BJ (cell line): Measurements from ENCODE around the gene KIF2A. TPM values are rescaled to one million over a fixed set of nuclear protein-coding genes. Genes with fewer than 3 reads are reported as not detected.

Experiments
- CTCF ChIA-PET: fragments of 350-600 bp; formaldehyde crosslinking; extraction: SDS; loops from one replicate; lab custom pipeline; 2021; ENCODE audit warnings: antibody characterized with exemption, inconsistent platforms; lab: Yijun Ruan, JAX
- POLR2A ChIA-PET: fragments of 300-600 bp; sonication (Branson Sonifier 250); formaldehyde crosslinking; extraction: SDS; loops from one replicate; lab custom pipeline; 2021; ENCODE audit warnings: antibody characterized with exemption; lab: Charles Lee
- DNase-seq: peaks from one replicate; pipeline ENCODE4 v3.0.0-alpha.2; 2011; ENCODE audit warnings: low read depth
- H3K27me3 ChIP-seq: 2 replicates; pipeline ENCODE4 v1.6.0; 2011; ENCODE audit warnings: low read length; ENCODE audit not compliant: control insufficient read depth, insufficient read depth
- H3K36me3 ChIP-seq: 2 replicates; pipeline ENCODE4 v1.5.1; 2011; ENCODE audit warnings: low read length; ENCODE audit not compliant: control insufficient read depth, insufficient read depth
- H3K4me3 ChIP-seq: 2 replicates; pipeline ENCODE4 v1.5.1; 2011; ENCODE audit warnings: low read depth, mild to moderate bottlenecking, control low read depth, low read length
- CTCF ChIP-seq: IDR thresholded peaks from 2 replicates; pipeline ENCODE4 v1.5.1; 2011; ENCODE audit warnings: low read depth, mild to moderate bottlenecking, control low read depth, inconsistent platforms, low read length, moderate library complexity; ENCODE audit not compliant: insufficient read depth
- polyA plus RNA-seq: library from polyadenylated mRNA; depleted of rRNA; stranded (reverse); fragments of >200 nt; gene quantifications from 2 replicates; pipeline ENCODE4 v1.2.3, GENCODE V29; 2011

KIF2A gene
- polyA plus RNA-seq, 1 experiment: 11.6 TPM

- DNase-seq: no peak
- Histone ChIP-seq H3K36me3 (no peaks in the 10 kb centered on the region), H3K4me3 (no peak overlapping the region), H3K27me3 (no peaks in the 10 kb centered on the region)
- ChIA-PET POLR2A (no interaction called here), CTCF (no interaction called here)
- TF ChIP-seq CTCF: no peak
Observed at GRCh38 chr5:62271370-62271769, 34.6 kb upstream of the KIF2A start.

GRCh38 chr5:62271870-62272269, 34.1 kb upstream of the KIF2A start:
- DNase-seq: no peak
- ChIA-PET POLR2A (no interaction called here), CTCF (no interaction called here)
- no peak for TF ChIP-seq CTCF
- Histone ChIP-seq H3K4me3 (no peak overlapping the region), H3K27me3 (no peaks in the 10 kb centered on the region), H3K36me3 (no peaks in the 10 kb centered on the region)

- ChIA-PET POLR2A (no interaction called here), CTCF (no interaction called here)
- Histone ChIP-seq H3K36me3 (no peaks in the 10 kb centered on the region), H3K4me3 (no peak overlapping the region), H3K27me3 (no peaks in the 10 kb centered on the region)
- DNase-seq: no peak
- TF ChIP-seq CTCF: no peak
Observed at GRCh38 chr5:62273687-62274086, 32.3 kb upstream of the KIF2A start.

GRCh38 chr5:62275581-62275980, 30.4 kb upstream of the KIF2A start:
- Histone ChIP-seq H3K27me3 (no peaks in the 10 kb centered on the region), H3K36me3 (no peaks in the 10 kb centered on the region), H3K4me3 (no peak overlapping the region)
- TF ChIP-seq CTCF: no peak
- ChIA-PET CTCF (interaction anchor here (0.6 kb wide), 1 partner anchor 1327 kb away, joined by 4 read pairs; no protein-coding TSS in a partner anchor), POLR2A (no interaction called here)
- no peak for DNase-seq

GRCh38 chr5:62281411-62281810, 24.6 kb upstream of the KIF2A start:
- H3K27me3 ChIP-seq: no peaks in the 10 kb centered on the region
- no peak for DNase-seq
- TF ChIP-seq CTCF: no peak
- no peaks in the 10 kb centered on the region for H3K36me3 ChIP-seq
- POLR2A ChIA-PET: interaction anchor here (0.6 kb wide), 1 partner anchor 738 kb away, joined by 6 read pairs; no protein-coding TSS in a partner anchor
- CTCF ChIA-PET: interaction anchor here (1.2 kb wide), 1 partner anchor 14 kb away, joined by 3 read pairs; no protein-coding TSS in a partner anchor
- no peak overlapping the region for H3K4me3 ChIP-seq
